ENCODE results near the gene MBTPS1. TPM values are rescaled to one million over a fixed set of nuclear protein-coding genes. Genes with fewer than 3 reads are reported as not detected.

Gene MBTPS1
- polyA plus RNA-seq, 2 of the 4 experiments (the other 2 are of a cell fraction), result 50.3 to 88.4 TPM

GRCh38 chr16:84143081-84143480, 26.3 kb upstream of the MBTPS1 start:
- H3K27ac ChIP-seq, result no peak overlapping the region
- 94% methylated on average over 1 of the region's 1 CpG for WGBS (ENCODE audit: missing lambda C conversion rate)
- CTCF ChIA-PET, result interaction anchor here (0.7 to 2.5 kb wide), 4 partner anchors 32 to 186 kb away, joined by 3 to 9 read pairs (median 6); partner anchors contain the start of gene TAF1C
- H3K4me1 ChIP-seq, result peaks cover 5% of the 10 kb centered on the region; the same call in 1 of the 3 replicates
- FAIRE-seq (no peak), DNase-seq (ENCODE audit: low read depth in 1 of 2, low spot score in 1 of 2) (no peak), ATAC-seq (no peak)
- TF ChIP-seq HOXB5 (CRISPR knock-in tag; IDR thresholded peaks at IDR 0.05), result no peak
- TF ChIP-seq, protein P1, sequence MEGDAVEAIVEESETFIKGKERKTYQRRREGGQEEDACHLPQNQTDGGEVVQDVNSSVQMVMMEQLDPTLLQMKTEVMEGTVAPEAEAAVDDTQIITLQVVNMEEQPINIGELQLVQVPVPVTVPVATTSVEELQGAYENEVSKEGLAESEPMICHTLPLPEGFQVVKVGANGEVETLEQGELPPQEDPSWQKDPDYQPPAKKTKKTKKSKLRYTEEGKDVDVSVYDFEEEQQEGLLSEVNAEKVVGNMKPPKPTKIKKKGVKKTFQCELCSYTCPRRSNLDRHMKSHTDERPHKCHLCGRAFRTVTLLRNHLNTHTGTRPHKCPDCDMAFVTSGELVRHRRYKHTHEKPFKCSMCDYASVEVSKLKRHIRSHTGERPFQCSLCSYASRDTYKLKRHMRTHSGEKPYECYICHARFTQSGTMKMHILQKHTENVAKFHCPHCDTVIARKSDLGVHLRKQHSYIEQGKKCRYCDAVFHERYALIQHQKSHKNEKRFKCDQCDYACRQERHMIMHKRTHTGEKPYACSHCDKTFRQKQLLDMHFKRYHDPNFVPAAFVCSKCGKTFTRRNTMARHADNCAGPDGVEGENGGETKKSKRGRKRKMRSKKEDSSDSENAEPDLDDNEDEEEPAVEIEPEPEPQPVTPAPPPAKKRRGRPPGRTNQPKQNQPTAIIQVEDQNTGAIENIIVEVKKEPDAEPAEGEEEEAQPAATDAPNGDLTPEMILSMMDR (IDR thresholded peaks at IDR 0.05), result no peak
- no peak for TF ChIP-seq MAFK (IDR thresholded peaks at IDR 0.05; ENCODE audit: partially characterized antibody)
- no peak for TF ChIP-seq RCOR1 (IDR thresholded peaks at IDR 0.05; ENCODE audit: low read depth, low read length)
- TF ChIP-seq HOXA7 (CRISPR knock-in tag; IDR thresholded peaks at IDR 0.05), result no peak
- no peak for TF ChIP-seq RAD21 (conservative IDR thresholded peaks at IDR 0.05 in 1 of 2, IDR thresholded peaks at IDR 0.05 in 1 of 2)
- TF ChIP-seq, protein P2, sequence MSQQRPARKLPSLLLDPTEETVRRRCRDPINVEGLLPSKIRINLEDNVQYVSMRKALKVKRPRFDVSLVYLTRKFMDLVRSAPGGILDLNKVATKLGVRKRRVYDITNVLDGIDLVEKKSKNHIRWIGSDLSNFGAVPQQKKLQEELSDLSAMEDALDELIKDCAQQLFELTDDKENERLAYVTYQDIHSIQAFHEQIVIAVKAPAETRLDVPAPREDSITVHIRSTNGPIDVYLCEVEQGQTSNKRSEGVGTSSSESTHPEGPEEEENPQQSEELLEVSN (IDR thresholded peaks at IDR 0.05; ENCODE audit: borderline replicate concordance, low read depth), result no peak
- TF ChIP-seq CBX8 (IDR thresholded peaks at IDR 0.05), result no peak
- no peak for TF ChIP-seq FOSB (CRISPR knock-in tag; IDR thresholded peaks at IDR 0.05)
- TF ChIP-seq, protein P3, sequence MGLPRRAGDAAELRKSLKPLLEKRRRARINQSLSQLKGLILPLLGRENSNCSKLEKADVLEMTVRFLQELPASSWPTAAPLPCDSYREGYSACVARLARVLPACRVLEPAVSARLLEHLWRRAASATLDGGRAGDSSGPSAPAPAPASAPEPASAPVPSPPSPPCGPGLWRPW (IDR thresholded peaks at IDR 0.05), result no peak
- no peak for TF ChIP-seq ZFP36 (IDR thresholded peaks at IDR 0.05; ENCODE audit: borderline replicate concordance, partially characterized antibody)
- no peak overlapping the region for H3K4me3 ChIP-seq
- no peak overlapping the region for H3K4me2 ChIP-seq
- no peaks in the 10 kb centered on the region for H3K9me3 ChIP-seq
- POLR2A ChIA-PET, result no interaction called here

- POLR2A ChIA-PET, result no interaction called here
- CTCF ChIA-PET, result interaction anchor here (0.5 to 2.5 kb wide), 6 partner anchors 21 to 106 kb away, joined by 3 to 9 read pairs (median 4); partner anchors contain the start of gene MBTPS1
Observed at GRCh38 chr16:84141143-84141670, 24.5 kb upstream of the MBTPS1 start.

More at GRCh38 chr16:84141143-84141670, 24.5 kb upstream of the MBTPS1 start:
- peak; percentile 71 to 73 for ATAC-seq
- no peak for FAIRE-seq
- Histone ChIP-seq H3K4me1 (peaks cover 5% of the 10 kb centered on the region; the same call in 1 of the 3 replicates), H3K4me3 (no peak overlapping the region), H3K27ac (no peak overlapping the region), H3K4me2 (no peak overlapping the region), H3K9me3 (no peaks in the 10 kb centered on the region)
- 69% methylated on average over 13 of the region's 13 CpGs for WGBS (ENCODE audit: missing lambda C conversion rate)
- TF ChIP-seq CBX2 (IDR thresholded peaks at IDR 0.05; ENCODE audit: borderline replicate concordance, low read depth) (no peak), CBX8 (IDR thresholded peaks at IDR 0.05) (no peak), FOSL2 (IDR thresholded peaks at IDR 0.05) (no peak), FOSL2 (CRISPR knock-in tag; IDR thresholded peaks at IDR 0.05) (no peak), RAD21 (conservative IDR thresholded peaks at IDR 0.05 in 1 of 2, IDR thresholded peaks at IDR 0.05 in 1 of 2) (no peak), ESRRA (IDR thresholded peaks at IDR 0.05; ENCODE audit: borderline replicate concordance, low read length) (no peak), MAZ (IDR thresholded peaks at IDR 0.05; ENCODE audit: borderline replicate concordance, low read depth, low read length) (no peak), BHLHE40 (IDR thresholded peaks at IDR 0.05; ENCODE audit: low read depth, low read length) (no peak), HOXA7 (CRISPR knock-in tag; IDR thresholded peaks at IDR 0.05) (no peak), TP53 (CRISPR knock-in tag; IDR thresholded peaks at IDR 0.05) (no peak), PHF8 (IDR thresholded peaks at IDR 0.05; ENCODE audit: borderline replicate concordance, low read depth) (no peak), BCL3 (IDR thresholded peaks at IDR 0.05) (no peak), CEBPB (IDR thresholded peaks at IDR 0.05) (no peak), SREBF2 (IDR thresholded peaks at IDR 0.05) (no peak), TFCP2L1 (CRISPR knock-in tag; IDR thresholded peaks at IDR 0.05) (no peak)
- TF ChIP-seq, protein P4, sequence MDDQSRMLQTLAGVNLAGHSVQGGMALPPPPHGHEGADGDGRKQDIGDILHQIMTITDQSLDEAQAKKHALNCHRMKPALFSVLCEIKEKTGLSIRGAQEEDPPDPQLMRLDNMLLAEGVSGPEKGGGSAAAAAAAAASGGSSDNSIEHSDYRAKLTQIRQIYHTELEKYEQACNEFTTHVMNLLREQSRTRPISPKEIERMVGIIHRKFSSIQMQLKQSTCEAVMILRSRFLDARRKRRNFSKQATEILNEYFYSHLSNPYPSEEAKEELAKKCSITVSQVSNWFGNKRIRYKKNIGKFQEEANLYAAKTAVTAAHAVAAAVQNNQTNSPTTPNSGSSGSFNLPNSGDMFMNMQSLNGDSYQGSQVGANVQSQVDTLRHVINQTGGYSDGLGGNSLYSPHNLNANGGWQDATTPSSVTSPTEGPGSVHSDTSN (IDR thresholded peaks at IDR 0.05), result no peak
- TF ChIP-seq, protein P2 (IDR thresholded peaks at IDR 0.05; ENCODE audit: borderline replicate concordance, low read depth), result no peak
- DNase-seq (ENCODE audit: low read depth in 1 of 2, low spot score in 1 of 2), result peak; percentile 31 to 38
